GM21515 (cell line): ENCODE data around the gene CSNK1D.
"Not testable (repeated sequence)": the region's sequence is repeated elsewhere in the genome, so short reads cannot be mapped to it uniquely, and the experiment has no call there.

Experiments used
- ATAC-seq: cut with Tn5 transposase; IDR thresholded peaks from one replicate; pipeline ENCODE4 v1.9.1; 2021; ENCODE audit not compliant: unreplicated experiment

The CSNK1D gene

GRCh38 chr17:82195675-82196672 is 77.5 kb downstream of the CSNK1D start:
- no peak for ATAC-seq

GRCh38 chr17:82194765-82195164 is 78.7 kb downstream of the CSNK1D start:
- no peak for ATAC-seq

- ATAC-seq: no peak
Observed at GRCh38 chr17:82193520-82194220, 79.8 kb downstream of the CSNK1D start.

GRCh38 chr17:82193050-82193449 is 80.5 kb downstream of the CSNK1D start:
- not testable (repeated sequence) for ATAC-seq
